ENCODE data around the gene YOD1.

Gene YOD1

DNA sequence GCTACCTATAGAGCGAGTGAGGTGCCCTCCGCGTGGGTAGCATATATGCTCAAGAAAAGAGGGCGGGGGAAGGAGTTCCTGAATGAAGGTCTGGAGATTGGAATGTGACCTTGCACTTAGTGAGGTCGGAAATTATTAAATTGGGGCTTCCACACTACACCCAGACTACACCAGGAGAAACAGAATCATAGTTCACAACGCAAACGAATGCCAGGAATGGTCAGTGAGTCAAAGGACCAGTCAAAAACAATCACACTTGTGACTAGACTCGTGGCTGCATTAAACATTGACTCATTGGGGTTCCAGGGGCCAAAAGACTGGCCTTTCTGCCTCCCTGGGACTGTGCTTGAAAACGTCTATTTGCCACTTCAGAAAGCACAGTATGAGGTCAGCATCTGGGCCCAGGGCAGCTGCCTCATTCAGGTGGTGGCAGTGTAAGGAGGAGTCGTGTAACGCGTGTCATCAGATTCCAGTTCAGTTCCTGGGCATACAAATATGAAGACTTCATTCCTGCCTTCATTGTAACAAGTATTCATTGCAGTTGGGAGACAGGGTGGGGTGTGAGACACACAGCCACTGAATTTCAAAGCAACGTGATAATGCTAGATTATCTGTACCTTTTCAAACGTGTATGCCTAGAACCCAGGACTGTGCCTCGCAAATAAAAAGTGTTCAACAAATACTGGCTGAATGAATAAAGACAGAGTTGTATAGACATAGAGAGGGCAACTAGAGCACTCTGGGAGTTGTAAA, at the start of gene YOD1:
TSS of gene YOD1 (minus strand) at position 18 of the 753 bp plus-strand sequence. CDS start 178 bp downstream, outside the sequence.
- Histone ChIP-seq H3K36me3 (ENCODE audit: control insufficient read depth in 2 of 2, insufficient read depth in 2 of 2, low read length in 2 of 2) (peaks cover 9 to 12% of the 10 kb centered on the region in 2 donors), H3K4me1 (ENCODE audit: control insufficient read depth, insufficient read depth, low read length) (peaks cover 19% of the 10 kb centered on the region), H3K4me3 (ENCODE audit: low read length in 2 of 2) (peak within 1 kb of the TSS; percentile 95 to 96), H3K27me3 (ENCODE audit: control insufficient read depth in 1 of 2, insufficient read depth in 2 of 2, low read length in 2 of 2) (no peaks in the 10 kb centered on the region), H3K9me3 (ENCODE audit: control insufficient read depth in 2 of 2, low read length in 2 of 2) (no peaks in the 10 kb centered on the region), H3K9ac (ENCODE audit: low read length in 2 of 2) (peak within 1 kb of the TSS; percentile 94), H3K27ac (ENCODE audit: low read length) (peak within 1 kb of the TSS; percentile 78)

DNA sequence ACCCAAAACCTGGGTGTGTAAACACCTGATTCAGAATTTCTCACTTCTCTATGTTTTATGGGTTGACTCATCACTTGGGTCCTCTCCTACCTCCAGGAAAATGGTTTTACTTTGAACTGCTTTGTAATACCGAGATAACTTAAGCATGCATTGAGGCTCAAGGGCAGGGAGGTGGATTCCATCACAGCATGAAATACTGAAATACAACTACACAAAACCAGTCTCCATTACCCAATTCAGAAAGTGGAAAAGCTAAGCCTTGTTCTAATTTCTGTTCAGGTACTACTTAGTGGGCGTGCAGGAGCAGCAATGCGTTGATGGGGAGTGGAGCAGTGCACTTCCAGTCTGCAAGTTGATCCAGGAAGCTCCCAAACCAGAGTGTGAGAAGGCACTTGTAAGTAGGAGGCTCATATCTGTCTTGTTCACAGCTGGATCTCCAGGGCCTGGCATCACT, 46.9 kb upstream of the YOD1 start:
- Histone ChIP-seq H3K9ac (ENCODE audit: low read length in 2 of 2) (no peak overlapping the region), H3K27ac (ENCODE audit: low read length) (no peak overlapping the region), H3K9me3 (ENCODE audit: control insufficient read depth in 2 of 2, low read length in 2 of 2) (no peaks in the 10 kb centered on the region), H3K27me3 (ENCODE audit: control insufficient read depth in 1 of 2, insufficient read depth in 2 of 2, low read length in 2 of 2) (no peaks in the 10 kb centered on the region), H3K4me3 (ENCODE audit: low read length in 2 of 2) (no peak overlapping the region), H3K4me1 (ENCODE audit: control insufficient read depth, insufficient read depth, low read length) (no peaks in the 10 kb centered on the region), H3K36me3 (ENCODE audit: control insufficient read depth in 2 of 2, insufficient read depth in 2 of 2, low read length in 2 of 2) (no peaks in the 10 kb centered on the region)

DNA sequence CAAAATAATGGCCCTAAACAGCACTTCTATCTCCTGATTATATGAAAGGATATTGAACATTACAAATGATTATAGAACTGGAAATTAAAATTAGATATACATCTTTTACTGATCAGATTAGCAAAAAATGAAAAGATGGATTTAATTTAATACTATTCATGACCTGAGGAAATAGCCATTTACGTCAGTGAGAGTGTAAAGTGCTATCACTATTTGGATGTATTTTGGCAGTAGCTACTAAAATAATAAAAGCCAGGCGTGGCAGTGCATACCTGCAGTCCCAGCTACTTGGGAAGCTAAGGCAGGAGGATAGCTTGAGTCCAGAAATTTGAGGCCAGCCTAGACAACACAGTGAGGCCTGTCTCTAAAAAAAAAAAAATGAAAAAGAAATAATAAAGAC, 42.9 kb upstream of the YOD1 start:
- Histone ChIP-seq H3K9me3 (ENCODE audit: control insufficient read depth in 2 of 2, low read length in 2 of 2) (no peaks in the 10 kb centered on the region), H3K27me3 (ENCODE audit: control insufficient read depth in 1 of 2, insufficient read depth in 2 of 2, low read length in 2 of 2) (no peaks in the 10 kb centered on the region), H3K4me1 (ENCODE audit: control insufficient read depth, insufficient read depth, low read length) (no peaks in the 10 kb centered on the region), H3K9ac (ENCODE audit: low read length in 2 of 2) (no peak overlapping the region), H3K4me3 (ENCODE audit: low read length in 2 of 2) (no peak overlapping the region), H3K36me3 (ENCODE audit: control insufficient read depth in 2 of 2, insufficient read depth in 2 of 2, low read length in 2 of 2) (no peaks in the 10 kb centered on the region), H3K27ac (ENCODE audit: low read length) (no peak overlapping the region)

DNA sequence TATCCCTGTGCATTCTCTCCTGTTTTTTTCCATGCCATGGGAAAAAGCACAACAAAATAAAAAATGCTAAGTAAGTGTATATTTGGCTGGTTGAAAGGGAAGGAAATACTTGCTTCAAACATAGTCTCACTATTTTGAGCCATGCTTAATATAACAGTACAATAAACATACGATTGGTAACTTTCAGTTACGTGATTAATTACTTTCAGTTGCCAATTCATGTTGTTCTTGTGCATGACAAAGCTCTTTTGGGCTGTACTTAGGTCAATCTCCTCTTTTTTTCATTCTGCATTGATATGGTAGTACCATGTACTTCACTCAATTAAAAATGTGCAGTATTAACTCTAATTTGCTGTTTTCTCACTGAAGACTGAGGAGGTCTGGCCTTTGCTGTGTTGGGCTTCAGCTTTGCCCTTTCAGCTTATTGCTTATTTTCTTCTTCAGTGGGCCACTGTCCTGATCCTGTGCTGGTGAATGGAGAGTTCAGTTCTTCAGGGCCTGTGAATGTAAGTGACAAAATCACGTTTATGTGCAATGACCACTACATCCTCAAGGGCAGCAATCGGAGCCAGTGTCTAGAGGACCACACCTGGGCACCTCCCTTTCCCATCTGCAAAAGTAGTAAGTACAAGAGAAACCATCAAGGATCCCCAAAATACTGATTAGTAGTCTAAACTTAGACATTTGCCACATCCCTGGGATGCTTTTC, 40.3 kb upstream of the YOD1 start:
- no peaks in the 10 kb centered on the region for H3K4me1 ChIP-seq (ENCODE audit: control insufficient read depth, insufficient read depth, low read length)
- H3K36me3 ChIP-seq (ENCODE audit: control insufficient read depth in 2 of 2, insufficient read depth in 2 of 2, low read length in 2 of 2) = no peaks in the 10 kb centered on the region
- no peak overlapping the region for H3K9ac ChIP-seq (ENCODE audit: low read length in 2 of 2)
- no peak overlapping the region for H3K4me3 ChIP-seq (ENCODE audit: low read length in 2 of 2)
- no peaks in the 10 kb centered on the region for H3K27me3 ChIP-seq (ENCODE audit: control insufficient read depth in 1 of 2, insufficient read depth in 2 of 2, low read length in 2 of 2)
- H3K27ac ChIP-seq (ENCODE audit: low read length) = no peak overlapping the region
- H3K9me3 ChIP-seq (ENCODE audit: control insufficient read depth in 2 of 2, low read length in 2 of 2) = no peaks in the 10 kb centered on the region

DNA sequence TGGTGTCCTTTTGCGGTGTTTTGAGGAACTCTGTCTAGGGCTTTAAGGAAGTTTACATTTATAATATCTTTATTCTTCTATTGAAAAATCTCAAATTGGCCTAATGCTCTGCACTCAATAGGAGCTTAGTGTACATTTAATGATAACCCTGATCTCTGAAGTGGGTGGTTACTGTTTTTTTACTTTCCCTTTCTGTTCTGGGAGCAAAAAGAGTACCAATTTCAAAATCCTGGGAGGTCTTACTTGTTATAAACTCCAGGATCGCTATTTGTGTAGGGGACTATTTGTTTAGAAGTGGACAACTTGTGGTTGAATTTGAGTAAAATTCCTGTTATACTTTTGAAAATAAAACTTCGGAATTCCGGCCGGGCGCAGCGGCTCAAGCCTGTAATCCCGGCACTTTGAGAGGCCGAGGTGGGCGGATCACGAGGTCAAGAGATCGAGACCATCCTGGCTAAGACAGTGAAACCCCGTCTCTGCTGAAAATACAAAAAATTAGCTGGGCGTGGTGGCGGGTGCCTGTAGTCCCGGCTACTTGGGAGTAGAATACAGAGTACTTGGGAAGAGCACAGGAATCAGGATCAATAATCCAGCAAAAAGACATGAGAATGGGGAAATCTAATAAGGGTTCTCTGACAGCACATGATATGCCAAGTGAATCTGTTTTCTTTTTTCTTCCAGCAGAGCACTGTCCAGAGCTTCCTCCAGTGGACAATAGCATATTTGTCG, 38.8 kb upstream of the YOD1 start:
- Histone ChIP-seq H3K36me3 (ENCODE audit: control insufficient read depth in 2 of 2, insufficient read depth in 2 of 2, low read length in 2 of 2) (no peaks in the 10 kb centered on the region), H3K4me3 (ENCODE audit: low read length in 2 of 2) (no peak overlapping the region), H3K9ac (ENCODE audit: low read length in 2 of 2) (no peak overlapping the region), H3K9me3 (ENCODE audit: control insufficient read depth in 2 of 2, low read length in 2 of 2) (no peaks in the 10 kb centered on the region), H3K27ac (ENCODE audit: low read length) (no peak overlapping the region), H3K4me1 (ENCODE audit: control insufficient read depth, insufficient read depth, low read length) (no peaks in the 10 kb centered on the region), H3K27me3 (ENCODE audit: control insufficient read depth in 1 of 2, insufficient read depth in 2 of 2, low read length in 2 of 2) (no peaks in the 10 kb centered on the region)

DNA sequence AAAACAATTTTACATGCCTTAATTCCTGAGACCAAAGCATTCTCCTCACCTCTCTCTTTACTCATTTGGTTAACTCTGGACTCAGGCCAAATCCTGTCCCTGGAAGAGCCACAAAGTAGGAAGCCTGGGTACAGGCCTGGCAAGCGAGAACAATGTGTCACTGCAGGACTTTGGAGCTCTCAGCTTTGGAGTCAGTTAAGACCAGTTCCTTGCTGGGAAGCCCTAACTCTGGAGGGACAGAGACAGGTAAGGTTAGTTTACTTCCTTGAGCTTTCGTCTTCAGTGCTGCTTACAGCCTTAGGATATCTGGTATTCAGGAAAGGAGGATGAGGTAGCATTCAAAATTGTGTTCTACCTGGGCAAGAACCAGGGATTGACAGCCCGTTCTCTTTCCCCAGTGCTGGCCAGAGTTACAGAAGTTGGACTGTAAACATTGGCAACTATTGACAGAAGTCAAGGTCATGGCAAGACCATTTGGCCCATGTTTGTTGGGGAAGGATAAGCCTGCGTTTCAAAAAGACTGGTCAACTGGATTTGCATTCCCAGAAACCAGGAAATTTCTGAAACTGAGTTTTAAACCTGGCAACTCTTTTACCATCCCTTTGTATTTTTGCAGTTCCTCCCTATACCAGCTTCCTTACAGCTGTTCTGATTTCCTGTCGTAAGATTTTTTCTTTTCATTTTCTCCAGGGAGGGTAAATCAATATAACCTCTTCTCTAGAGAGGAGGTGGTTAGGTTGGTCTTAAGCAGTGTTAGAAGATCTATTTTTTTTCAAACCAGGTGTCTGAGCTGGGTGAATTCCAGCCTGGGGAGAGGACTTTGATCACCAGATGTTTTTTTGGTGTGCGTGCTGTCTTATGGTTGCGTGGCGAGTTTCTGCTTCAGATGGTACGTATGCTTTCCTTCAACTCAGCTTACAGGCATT, 38.0 kb upstream of the YOD1 start, which contains the start of gene C4BPB:
TSS of gene C4BPB (plus strand) at position 160 of the 926 bp plus-strand sequence. CDS start at position 832, 672 bp downstream.
- no peaks in the 10 kb centered on the region for H3K36me3 ChIP-seq (ENCODE audit: control insufficient read depth in 2 of 2, insufficient read depth in 2 of 2, low read length in 2 of 2)
- H3K4me1 ChIP-seq (ENCODE audit: control insufficient read depth, insufficient read depth, low read length) = no peaks in the 10 kb centered on the region
- H3K27ac ChIP-seq (ENCODE audit: low read length) = no peak within 1 kb of the TSS
- H3K9me3 ChIP-seq (ENCODE audit: control insufficient read depth in 2 of 2, low read length in 2 of 2) = no peaks in the 10 kb centered on the region
- no peaks in the 10 kb centered on the region for H3K27me3 ChIP-seq (ENCODE audit: control insufficient read depth in 1 of 2, insufficient read depth in 2 of 2, low read length in 2 of 2)
- no peak within 1 kb of the TSS for H3K9ac ChIP-seq (ENCODE audit: low read length in 2 of 2)
- H3K4me3 ChIP-seq (ENCODE audit: low read length in 2 of 2) = no peak within 1 kb of the TSS

DNA sequence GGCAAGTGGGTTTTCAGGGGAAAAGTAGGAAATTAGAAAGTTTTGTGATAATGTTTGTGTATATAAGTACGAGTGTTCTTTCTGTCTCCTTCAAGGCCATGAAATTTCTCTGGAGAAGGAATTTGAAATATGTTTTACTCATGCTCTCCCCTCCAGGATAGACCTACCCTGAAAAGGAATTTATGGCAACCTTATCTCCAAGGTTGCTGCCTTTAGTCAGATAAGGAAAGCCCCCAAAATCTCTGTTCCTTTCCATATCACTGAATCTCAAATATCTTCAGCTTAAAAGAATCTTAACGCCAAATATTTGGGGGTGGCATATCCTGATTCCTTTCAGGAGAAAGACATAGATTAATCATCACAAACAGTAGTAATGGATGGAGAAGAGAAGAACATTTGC, 37.2 kb upstream of the YOD1 start:
- Histone ChIP-seq H3K36me3 (ENCODE audit: control insufficient read depth in 2 of 2, insufficient read depth in 2 of 2, low read length in 2 of 2) (no peaks in the 10 kb centered on the region), H3K27me3 (ENCODE audit: control insufficient read depth in 1 of 2, insufficient read depth in 2 of 2, low read length in 2 of 2) (no peaks in the 10 kb centered on the region), H3K4me3 (ENCODE audit: low read length in 2 of 2) (no peak overlapping the region), H3K4me1 (ENCODE audit: control insufficient read depth, insufficient read depth, low read length) (no peaks in the 10 kb centered on the region), H3K27ac (ENCODE audit: low read length) (no peak overlapping the region), H3K9ac (ENCODE audit: low read length in 2 of 2) (no peak overlapping the region), H3K9me3 (ENCODE audit: control insufficient read depth in 2 of 2, low read length in 2 of 2) (no peaks in the 10 kb centered on the region)

DNA sequence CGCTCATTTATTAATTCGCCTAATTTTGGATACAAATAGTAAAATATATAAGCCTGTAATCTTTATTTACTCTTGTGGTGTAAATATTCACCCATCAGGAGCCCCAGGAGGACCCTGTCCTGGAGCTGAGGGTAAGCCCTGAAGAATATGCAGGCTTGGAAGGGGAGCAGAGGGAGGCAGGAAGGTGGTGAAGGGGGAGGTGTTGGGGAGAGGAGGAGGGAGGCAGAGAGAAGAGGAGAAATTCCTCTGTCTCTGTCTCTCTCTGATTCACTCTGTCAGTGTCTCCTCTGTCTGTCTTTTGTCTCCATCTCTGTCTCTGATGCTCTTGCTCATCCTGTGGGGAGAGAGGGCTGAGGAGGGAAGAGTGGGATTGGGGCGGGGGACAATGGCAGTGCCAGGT, 34.9 kb upstream of the YOD1 start:
- no peaks in the 10 kb centered on the region for H3K27me3 ChIP-seq (ENCODE audit: control insufficient read depth in 1 of 2, insufficient read depth in 2 of 2, low read length in 2 of 2)
- no peak overlapping the region for H3K9ac ChIP-seq (ENCODE audit: low read length in 2 of 2)
- no peaks in the 10 kb centered on the region for H3K4me1 ChIP-seq (ENCODE audit: control insufficient read depth, insufficient read depth, low read length)
- H3K36me3 ChIP-seq (ENCODE audit: control insufficient read depth in 2 of 2, insufficient read depth in 2 of 2, low read length in 2 of 2) = no peaks in the 10 kb centered on the region
- no peak overlapping the region for H3K27ac ChIP-seq (ENCODE audit: low read length)
- no peaks in the 10 kb centered on the region for H3K9me3 ChIP-seq (ENCODE audit: control insufficient read depth in 2 of 2, low read length in 2 of 2)
- H3K4me3 ChIP-seq (ENCODE audit: low read length in 2 of 2) = no peak overlapping the region

DNA sequence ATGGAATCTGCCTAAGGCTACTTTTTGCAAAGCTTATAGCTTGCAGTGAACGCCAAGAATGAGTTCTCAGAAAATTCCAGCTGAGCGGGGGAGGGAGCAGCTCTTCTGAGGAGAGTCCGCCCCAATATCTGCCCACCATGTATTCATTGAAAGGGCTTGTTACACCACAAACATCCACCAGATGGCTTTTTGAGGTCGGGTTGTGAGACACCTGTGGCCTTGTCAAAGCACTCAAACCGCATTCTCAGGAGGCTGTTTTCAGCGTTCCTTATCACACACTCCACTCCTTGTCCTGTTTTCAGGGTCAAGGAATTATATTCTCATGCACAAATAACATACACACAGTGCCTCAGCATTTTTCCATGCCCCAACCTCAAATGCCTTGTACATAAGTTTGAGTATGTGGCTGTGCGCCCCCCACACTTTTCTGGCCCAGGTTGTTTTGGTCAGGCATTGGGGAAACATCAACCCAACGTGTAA, 33.7 kb upstream of the YOD1 start:
- H3K4me1 ChIP-seq (ENCODE audit: control insufficient read depth, insufficient read depth, low read length) = no peaks in the 10 kb centered on the region
- no peak overlapping the region for H3K4me3 ChIP-seq (ENCODE audit: low read length in 2 of 2)
- no peak overlapping the region for H3K9ac ChIP-seq (ENCODE audit: low read length in 2 of 2)
- no peaks in the 10 kb centered on the region for H3K9me3 ChIP-seq (ENCODE audit: control insufficient read depth in 2 of 2, low read length in 2 of 2)
- H3K36me3 ChIP-seq (ENCODE audit: control insufficient read depth in 2 of 2, insufficient read depth in 2 of 2, low read length in 2 of 2) = no peaks in the 10 kb centered on the region
- no peak overlapping the region for H3K27ac ChIP-seq (ENCODE audit: low read length)
- H3K27me3 ChIP-seq (ENCODE audit: control insufficient read depth in 1 of 2, insufficient read depth in 2 of 2, low read length in 2 of 2) = no peaks in the 10 kb centered on the region

DNA sequence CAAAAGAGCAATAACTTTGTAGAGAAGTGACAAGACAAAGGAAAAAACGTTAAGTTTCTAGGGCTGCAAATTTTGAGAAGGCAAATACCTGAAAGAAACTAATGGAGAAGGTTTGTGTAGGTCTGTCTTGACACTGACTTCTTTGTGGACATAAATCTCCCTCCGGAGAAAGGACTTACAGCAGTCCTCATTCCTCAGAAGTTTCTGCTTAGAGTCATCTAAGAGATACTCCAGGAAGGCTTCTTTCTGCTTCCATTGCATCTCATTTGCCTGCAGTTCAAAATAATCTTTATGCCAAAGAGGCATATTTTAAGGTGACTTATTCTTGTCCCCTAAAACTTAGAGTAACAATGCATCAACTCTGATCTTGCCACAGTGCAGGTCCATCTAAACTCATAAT, 33.2 kb upstream of the YOD1 start:
- no peak overlapping the region for H3K9ac ChIP-seq (ENCODE audit: low read length in 2 of 2)

More for the DNA sequence above, 33.2 kb upstream of the YOD1 start:
- Histone ChIP-seq H3K27ac (ENCODE audit: low read length) (no peak overlapping the region), H3K4me1 (ENCODE audit: control insufficient read depth, insufficient read depth, low read length) (no peaks in the 10 kb centered on the region), H3K9me3 (ENCODE audit: control insufficient read depth in 2 of 2, low read length in 2 of 2) (no peaks in the 10 kb centered on the region), H3K27me3 (ENCODE audit: control insufficient read depth in 1 of 2, insufficient read depth in 2 of 2, low read length in 2 of 2) (no peaks in the 10 kb centered on the region), H3K36me3 (ENCODE audit: control insufficient read depth in 2 of 2, insufficient read depth in 2 of 2, low read length in 2 of 2) (no peaks in the 10 kb centered on the region), H3K4me3 (ENCODE audit: low read length in 2 of 2) (no peak overlapping the region)

All from stomach smooth muscle (tissue), 2 donors.